IPS DF 19.7 (cell line): ENCODE results near the gene METTL23.
"Not testable (repeated sequence)": the region's sequence is repeated elsewhere in the genome, so short reads cannot be mapped to it uniquely, and the experiment has no call there.

Source experiments
- DNase-seq: peaks from one replicate; pipeline ENCODE4 v3.0.0-alpha.2; 2013; ENCODE audit warnings: low read depth, low spot score

METTL23 gene

GRCh38 chr17:76713765-76714164 lies 12.9 kb upstream of the METTL23 start:
- DNase-seq, result no peak

- DNase-seq, result no peak
These were observed 12.3 kb upstream of the METTL23 start for GRCh38 chr17:76714336-76714735.

GRCh38 chr17:76714822-76715495 lies 11.7 kb upstream of the METTL23 start:
- DNase-seq, result no peak

GRCh38 chr17:76715496-76715830 lies 11.2 kb upstream of the METTL23 start:
- DNase-seq, result no peak

- no peak for DNase-seq
These were observed 10.3 kb upstream of the METTL23 start for GRCh38 chr17:76716146-76716838.

- DNase-seq, result no peak
These were observed 9.8 kb upstream of the METTL23 start for GRCh38 chr17:76716839-76717215.

GRCh38 chr17:76718516-76718915 lies 8.1 kb upstream of the METTL23 start:
- no peak for DNase-seq

- no peak for DNase-seq
These were observed 6.4 kb upstream of the METTL23 start for GRCh38 chr17:76720211-76720610.

- DNase-seq, result no peak
These were observed 5.7 kb upstream of the METTL23 start for GRCh38 chr17:76720941-76721340.

GRCh38 chr17:76721463-76721862 lies 5.2 kb upstream of the METTL23 start:
- DNase-seq, result no peak

GRCh38 chr17:76722279-76722678 lies 4.4 kb upstream of the METTL23 start:
- DNase-seq, result no peak

GRCh38 chr17:76722977-76723376 lies 3.7 kb upstream of the METTL23 start:
- DNase-seq, result not testable (repeated sequence)

- no peak for DNase-seq
These were observed 2.8 kb upstream of the METTL23 start for GRCh38 chr17:76723812-76724211.

- no peak for DNase-seq
These were observed 934 bp upstream of the METTL23 start for GRCh38 chr17:76725580-76726230.

- peak; percentile 86 for DNase-seq
These were observed 336 bp upstream of the METTL23 start, which contains the start of gene JMJD6 for GRCh38 chr17:76726231-76726775. JMJD6 (minus strand) TSS chr17:76726606; CDS start chr17:76726475, 131 bp downstream.

- DNase-seq, result no peak
These were observed 1.3 kb downstream of the METTL23 start for GRCh38 chr17:76727745-76728456.

GRCh38 chr17:76731800-76732733 lies 5.4 kb downstream of the METTL23 start:
- DNase-seq, result not testable (repeated sequence)

- DNase-seq, result no peak
These were observed 6.3 kb downstream of the METTL23 start for GRCh38 chr17:76732734-76733617.

- DNase-seq, result no peak
These were observed 6.9 kb downstream of the METTL23 start for GRCh38 chr17:76733618-76733957.
